Thymus (tissue), 11 donors: Measurements from ENCODE around the gene GMPR2. TPM values are rescaled to one million over a fixed set of nuclear protein-coding genes. Genes with fewer than 3 reads are reported as not detected.

Source experiments
- DNase-seq, 9 donors: peaks; one replicate each; pipeline ENCODE4 v3.0.0-alpha.2; 2013; ENCODE audit warnings: low spot score in 9 of 9, low read depth in 6 of 9, missing footprints in 1 of 9
- H3K27ac ChIP-seq, 2 donors: one replicate each; pipeline ENCODE4 v1.5.1; 2013; ENCODE audit warnings: control low read depth in 1 of 2, low read depth in 1 of 2, low read length in 1 of 2, mild to moderate bottlenecking in 1 of 2, moderate library complexity in 1 of 2
- H3K27me3 ChIP-seq, 2 donors: one replicate each; pipeline ENCODE4 v1.5.1; 2013; ENCODE audit warnings: low read length in 1 of 2; ENCODE audit not compliant: control insufficient read depth in 2 of 2, insufficient read depth in 1 of 2
- H3K36me3 ChIP-seq, 2 donors: one replicate each; pipeline ENCODE4 v1.5.1; 2013; ENCODE audit warnings: low read length in 1 of 2, mild to moderate bottlenecking in 1 of 2, moderate library complexity in 1 of 2; ENCODE audit not compliant: control insufficient read depth in 2 of 2, insufficient read depth in 2 of 2
- H3K4me1 ChIP-seq, 2 donors: one replicate each; pipeline ENCODE4 v1.5.1; 2013; ENCODE audit warnings: low read length in 2 of 2; ENCODE audit not compliant: control insufficient read depth in 2 of 2, insufficient read depth in 2 of 2
- H3K4me3 ChIP-seq, 2 donors: one replicate each; pipeline ENCODE4 v1.5.1; 2013; ENCODE audit warnings: low read length in 2 of 2, control low read depth in 1 of 2, mild to moderate bottlenecking in 1 of 2
- H3K9me3 ChIP-seq, 2 donors: one replicate each; pipeline ENCODE4 v1.5.1; 2013; ENCODE audit warnings: low read length in 1 of 2, mild to moderate bottlenecking in 1 of 2; ENCODE audit not compliant: control insufficient read depth in 2 of 2, insufficient read depth in 1 of 2
- WGBS: extraction: QIAGEN DNeasy Blood & Tissue Kit; methylation state at CpG from one replicate; pipeline ENCODE4 v1.1.7; 2013; 5-methylcytosine and 5-hydroxymethylcytosine counted together
- polyA plus RNA-seq: library from polyadenylated mRNA; stranded (reverse); fragments of 200-250 nt; gene quantifications from one replicate; pipeline ENCODE4 v1.2.3, GENCODE V29; 2013
- total RNA-seq: library from RNA; stranded (reverse); fragments of 120-200 nt; gene quantifications from one replicate; pipeline ENCODE4 v1.2.4, GENCODE V29; 2013
- donor health status: healthy.

Gene GMPR2
- total and polyA plus RNA-seq, 2 donors: 53.6 to 67.0 TPM

DNA sequence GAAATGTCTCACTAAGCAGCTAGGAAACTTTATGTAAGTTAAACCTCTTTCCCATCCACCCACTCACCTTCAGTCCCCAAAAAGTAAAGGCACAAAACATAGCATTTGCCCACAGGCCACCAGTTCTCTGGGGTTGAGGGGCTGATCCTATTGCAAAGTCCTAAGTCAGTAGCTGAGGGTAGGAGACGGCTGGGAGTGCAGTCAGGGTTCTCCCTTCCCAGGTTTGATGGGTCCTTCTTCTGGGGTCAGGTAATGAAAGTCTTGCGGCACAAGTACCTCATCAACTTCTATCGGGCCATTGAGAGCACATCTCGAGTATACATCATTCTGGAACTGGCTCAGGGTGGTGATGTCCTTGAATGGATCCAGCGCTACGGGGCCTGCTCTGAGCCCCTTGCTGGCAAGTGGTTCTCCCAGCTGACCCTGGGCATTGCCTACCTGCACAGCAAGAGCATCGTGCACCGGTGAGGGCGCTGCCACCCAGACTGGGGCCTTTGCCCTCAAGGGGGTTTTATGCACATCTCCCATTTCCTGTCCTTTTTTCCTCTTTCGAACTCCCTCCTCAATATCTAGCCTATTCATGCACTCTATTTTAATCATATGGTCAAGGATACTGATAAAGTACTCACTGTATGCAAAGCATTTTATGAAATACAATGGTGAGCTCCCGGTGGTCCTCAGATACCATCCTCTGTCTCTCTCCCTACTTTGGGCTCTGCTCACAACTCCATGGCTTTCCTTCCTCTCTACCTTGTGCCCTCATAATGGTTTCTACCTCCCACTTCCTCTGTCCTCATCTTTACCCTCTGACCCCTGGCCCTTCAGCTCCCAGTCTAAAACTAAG is 26.2 kb upstream of the GMPR2 start:
- no peak for DNase-seq
- H3K27ac ChIP-seq: peak overlapping the region; percentile 66 to 83
- no peak overlapping the region for H3K4me3 ChIP-seq
- peaks cover 59 to 77% of the 10 kb centered on the region in 2 donors for H3K36me3 ChIP-seq
- peaks cover 2 to 6% of the 10 kb centered on the region in 2 donors for H3K9me3 ChIP-seq
- no peaks in the 10 kb centered on the region for H3K27me3 ChIP-seq
- WGBS: 98% methylated on average over 11 of the region's 11 CpGs
- H3K4me1 ChIP-seq: peaks cover 12 to 19% of the 10 kb centered on the region in 2 donors

GRCh38 chr14:24207104-24207551 is 25.6 kb upstream of the GMPR2 start:
- H3K36me3 ChIP-seq: peaks cover 54 to 75% of the 10 kb centered on the region in 2 donors
- H3K4me3 ChIP-seq: no peak overlapping the region
- peaks cover 0 to 2% of the 10 kb centered on the region in 2 donors for H3K9me3 ChIP-seq
- H3K27me3 ChIP-seq: no peaks in the 10 kb centered on the region
- H3K4me1 ChIP-seq: peaks cover 14 to 20% of the 10 kb centered on the region in 2 donors
- H3K27ac ChIP-seq: peak overlapping the region; percentile 66 to 83
- peak in 4 of 9 donors; percentile 15 to 65 (median 54) for DNase-seq
- 52% methylated on average over 5 of the region's 5 CpGs for WGBS

GRCh38 chr14:24207625-24208024 is 25.1 kb upstream of the GMPR2 start:
- peaks cover 0 to 1% of the 10 kb centered on the region in 2 donors for H3K9me3 ChIP-seq
- H3K27me3 ChIP-seq: no peaks in the 10 kb centered on the region
- H3K36me3 ChIP-seq: peaks cover 54 to 75% of the 10 kb centered on the region in 2 donors
- peak overlapping the region in 1 of 2 donors; percentile 83 for H3K27ac ChIP-seq
- peaks cover 14 to 24% of the 10 kb centered on the region in 2 donors for H3K4me1 ChIP-seq
- no peak for DNase-seq
- over 99% methylated on average over 2 of the region's 2 CpGs for WGBS
- no peak overlapping the region for H3K4me3 ChIP-seq

DNA sequence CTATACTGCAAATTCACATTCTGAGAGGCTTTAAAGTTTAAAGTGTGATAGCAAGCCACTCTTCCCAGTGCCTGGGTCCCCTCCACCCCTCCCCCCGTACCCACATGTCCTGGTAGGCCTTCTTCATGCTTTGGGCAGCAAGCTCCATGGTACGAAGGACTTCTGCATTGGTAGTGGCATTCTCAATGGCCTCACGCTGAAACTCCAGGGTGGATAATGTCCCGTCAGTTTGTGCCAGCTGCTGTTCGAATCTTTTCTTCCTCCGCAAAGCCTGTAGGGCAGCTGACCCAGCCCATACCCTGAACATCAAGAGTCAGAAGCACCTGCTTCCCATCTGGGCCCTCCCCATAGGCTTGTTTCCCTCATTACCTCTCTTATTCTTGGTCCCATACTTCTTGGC is 21.4 kb upstream of the GMPR2 start:
- DNase-seq: no peak
- Histone ChIP-seq H3K27ac (no peak overlapping the region), H3K36me3 (peaks cover 40 to 56% of the 10 kb centered on the region in 2 donors), H3K9me3 (no peaks in the 10 kb centered on the region), H3K4me3 (no peak overlapping the region), H3K4me1 (peaks cover 25 to 46% of the 10 kb centered on the region in 2 donors), H3K27me3 (no peaks in the 10 kb centered on the region)
- 98% methylated on average over 6 of the region's 6 CpGs for WGBS

DNA sequence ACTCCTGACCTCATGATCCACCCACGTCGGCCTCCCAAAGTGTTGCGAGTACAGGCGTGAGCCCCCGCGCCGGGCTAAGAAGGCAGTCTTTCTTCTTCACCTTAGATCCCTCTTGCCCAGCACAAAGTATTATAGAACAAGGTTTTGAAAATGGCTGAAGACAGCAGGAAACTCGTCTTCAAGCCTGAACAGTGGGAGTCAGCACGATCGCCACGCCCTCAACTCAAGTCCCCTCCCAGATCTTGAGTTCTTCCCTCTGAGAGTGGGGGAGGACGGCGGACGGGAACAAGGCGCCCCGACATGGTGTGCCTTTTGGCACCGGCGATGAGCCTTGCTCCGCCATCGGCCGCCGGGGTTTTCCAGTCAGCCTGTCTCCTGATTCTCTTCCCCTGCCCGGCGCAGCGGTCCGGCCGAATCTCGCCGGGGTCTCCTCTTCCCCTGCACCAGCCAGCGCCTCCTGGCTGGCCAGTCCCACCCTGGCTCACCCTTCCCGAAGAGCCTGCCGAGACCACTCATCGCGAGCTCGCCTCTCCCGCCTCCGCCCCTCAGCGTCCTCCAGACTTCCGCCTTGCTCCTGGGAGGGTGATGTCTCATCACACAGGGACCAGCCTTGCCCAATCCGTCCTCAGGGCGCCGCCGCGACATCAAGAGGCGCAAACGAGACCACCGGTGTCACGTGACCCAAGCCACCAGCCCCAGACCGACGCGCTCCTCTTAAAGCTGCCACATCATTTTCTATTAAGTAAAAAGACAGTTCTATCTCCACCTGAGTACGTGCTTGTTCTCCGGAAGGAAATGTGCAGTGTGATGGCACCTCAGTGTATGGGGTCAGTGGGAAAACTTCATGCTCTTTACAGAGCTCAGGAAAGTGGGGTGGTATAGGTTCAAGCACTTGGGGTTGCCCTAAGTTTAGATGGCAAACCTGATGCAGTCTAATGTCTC is 19.5 kb upstream of the GMPR2 start, which contains the start of gene CHMP4A:
Gene CHMP4A (minus strand): TSS at position 565 of the 942 bp plus-strand sequence. CDS start 49 bp downstream, at position 516.
- no peaks in the 10 kb centered on the region for H3K27me3 ChIP-seq
- no peaks in the 10 kb centered on the region for H3K9me3 ChIP-seq
- H3K36me3 ChIP-seq: peaks cover 31 to 47% of the 10 kb centered on the region in 2 donors
- H3K27ac ChIP-seq: peak within 1 kb of the TSS; percentile 99 to 100
- peaks cover 13 to 32% of the 10 kb centered on the region in 2 donors for H3K4me1 ChIP-seq
- peak; percentile 87 to 98 (median 93) for DNase-seq
- H3K4me3 ChIP-seq: peak within 1 kb of the TSS; percentile 81 to 89
- WGBS: under 1% methylated on average over 53 of the region's 53 CpGs

DNA sequence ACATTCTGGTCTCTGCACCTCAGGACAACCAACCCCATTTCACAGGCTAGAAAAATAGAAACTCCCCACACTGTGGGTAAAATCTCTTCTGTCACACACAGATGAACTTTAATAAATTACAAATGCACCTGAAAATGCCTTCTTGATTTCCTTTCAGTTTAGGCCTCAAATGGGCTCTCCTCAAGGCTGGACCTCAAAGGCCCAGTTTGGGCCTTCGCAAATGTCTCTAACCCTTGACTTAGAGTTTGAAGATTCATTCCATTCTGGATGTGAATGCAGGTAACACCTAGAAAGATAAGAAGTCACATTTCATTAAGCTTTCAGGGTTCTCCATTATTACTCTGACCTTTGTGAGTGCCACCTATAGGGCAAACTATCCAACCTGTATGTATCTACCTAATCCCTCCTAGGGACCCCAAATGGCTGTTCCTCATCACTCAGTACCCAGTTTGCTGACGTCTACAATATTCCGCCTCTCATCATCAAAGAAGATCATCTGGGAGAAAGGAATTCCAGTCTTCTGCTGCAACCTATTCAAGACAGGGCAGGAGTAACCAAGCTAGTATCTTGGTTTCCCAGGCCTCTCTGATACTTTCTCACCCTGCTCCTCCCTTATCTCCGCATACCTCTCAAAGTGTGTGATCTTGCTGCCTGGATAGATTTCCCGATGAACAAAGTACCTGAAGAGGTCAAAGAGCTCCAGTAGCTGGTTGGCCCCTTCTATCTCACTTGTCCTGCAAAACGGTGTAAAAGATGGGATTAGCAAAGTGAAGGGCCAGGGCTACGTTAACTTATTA is 18.7 kb upstream of the GMPR2 start:
- H3K27me3 ChIP-seq: no peaks in the 10 kb centered on the region
- H3K4me1 ChIP-seq: peaks cover 13 to 32% of the 10 kb centered on the region in 2 donors
- H3K36me3 ChIP-seq: peaks cover 28 to 42% of the 10 kb centered on the region in 2 donors
- WGBS: 98% methylated on average over 7 of the region's 7 CpGs
- H3K4me3 ChIP-seq: peak overlapping the region; percentile 81 to 89
- peak overlapping the region; percentile 99 to 100 for H3K27ac ChIP-seq
- DNase-seq: peak in 1 of 9 donors; percentile 18
- H3K9me3 ChIP-seq: no peaks in the 10 kb centered on the region

GRCh38 chr14:24215495-24216344 is 17.0 kb upstream of the GMPR2 start, which contains the start of gene MDP1:
MDP1 (minus strand) TSS chr14:24216066; CDS start chr14:24215955, 111 bp downstream.
- Histone ChIP-seq H3K27me3 (no peaks in the 10 kb centered on the region), H3K27ac (peak within 1 kb of the TSS; percentile 93 to 96), H3K9me3 (no peaks in the 10 kb centered on the region), H3K36me3 (peaks cover 11 to 26% of the 10 kb centered on the region in 2 donors), H3K4me1 (peaks cover 13 to 32% of the 10 kb centered on the region in 2 donors), H3K4me3 (peak within 1 kb of the TSS; percentile 49 to 91)
- under 1% methylated on average over 40 of the region's 40 CpGs for WGBS
- DNase-seq: peak; percentile 86 to 96 (median 90)
